Activated CD4-positive, alpha-beta T cell treated with anti-CD3 and anti-CD28 coated beads for 36 hours (primary cell): ENCODE data around the gene FRRS1L. TPM values are rescaled to one million over a fixed set of nuclear protein-coding genes. Genes with fewer than 3 reads are reported as not detected.

Experiments used
- ATAC-seq: fragments of 200-7000 bp; cut with Tn5 transposase; one replicate; pipeline ENCODE4 v1.10.0; 2021; ENCODE audit warnings: mild to moderate bottlenecking, moderate library complexity
- CTCF ChIA-PET: fragments of 350-600 bp; sonication (Branson Sonifier 250); formaldehyde crosslinking; loops from one replicate; lab custom pipeline; 2021; ENCODE audit warnings: antibody characterized with exemption; lab: Charles Lee
- POLR2A ChIA-PET: fragments of 350-600 bp; sonication (Branson Sonifier 250); formaldehyde crosslinking; loops from one replicate; lab custom pipeline; 2021; ENCODE audit warnings: antibody characterized with exemption, inconsistent platforms; lab: Charles Lee
- DNase-seq: peaks from one replicate; pipeline ENCODE4 v3.0.0-alpha.2; 2020
- H3K27ac Mint-ChIP-seq: one replicate; pipeline ENCODE4 v1.8.0; 2021; ENCODE audit warnings: mixed read lengths
- H3K27me3 Mint-ChIP-seq: one replicate; pipeline ENCODE4 v1.8.0; 2021; ENCODE audit warnings: mixed read lengths
- H3K36me3 Mint-ChIP-seq: one replicate; pipeline ENCODE4 v1.8.0; 2021; ENCODE audit warnings: low read depth, mixed read lengths
- H3K4me1 Mint-ChIP-seq: one replicate; pipeline ENCODE4 v1.8.0; 2021; ENCODE audit warnings: mixed read lengths
- H3K4me3 Mint-ChIP-seq: one replicate; pipeline ENCODE4 v1.8.0; 2021; ENCODE audit warnings: mild to moderate bottlenecking, moderate library complexity, mixed read lengths
- H3K9me3 Mint-ChIP-seq: one replicate; pipeline ENCODE4 v1.8.0; 2021; ENCODE audit warnings: low read depth, mixed read lengths
- intact Hi-C, 2 experiments: fragments of 100-400 bp; cut with DNase I in 1 of 2; cut with micrococcal nuclease in 1 of 2; formaldehyde crosslinking; loops; one replicate each; pipeline versions ENCODE4 v1.14.2 to v1.15.1; 2022 to 2024; cut with DNase I, micrococcal nuclease
- total RNA-seq, 2 experiments: library from RNA; stranded (reverse); gene quantifications; one replicate each; pipeline ENCODE4 v1.2.3, GENCODE V29; 2021

The FRRS1L gene
- not detected for total RNA-seq

DNA sequence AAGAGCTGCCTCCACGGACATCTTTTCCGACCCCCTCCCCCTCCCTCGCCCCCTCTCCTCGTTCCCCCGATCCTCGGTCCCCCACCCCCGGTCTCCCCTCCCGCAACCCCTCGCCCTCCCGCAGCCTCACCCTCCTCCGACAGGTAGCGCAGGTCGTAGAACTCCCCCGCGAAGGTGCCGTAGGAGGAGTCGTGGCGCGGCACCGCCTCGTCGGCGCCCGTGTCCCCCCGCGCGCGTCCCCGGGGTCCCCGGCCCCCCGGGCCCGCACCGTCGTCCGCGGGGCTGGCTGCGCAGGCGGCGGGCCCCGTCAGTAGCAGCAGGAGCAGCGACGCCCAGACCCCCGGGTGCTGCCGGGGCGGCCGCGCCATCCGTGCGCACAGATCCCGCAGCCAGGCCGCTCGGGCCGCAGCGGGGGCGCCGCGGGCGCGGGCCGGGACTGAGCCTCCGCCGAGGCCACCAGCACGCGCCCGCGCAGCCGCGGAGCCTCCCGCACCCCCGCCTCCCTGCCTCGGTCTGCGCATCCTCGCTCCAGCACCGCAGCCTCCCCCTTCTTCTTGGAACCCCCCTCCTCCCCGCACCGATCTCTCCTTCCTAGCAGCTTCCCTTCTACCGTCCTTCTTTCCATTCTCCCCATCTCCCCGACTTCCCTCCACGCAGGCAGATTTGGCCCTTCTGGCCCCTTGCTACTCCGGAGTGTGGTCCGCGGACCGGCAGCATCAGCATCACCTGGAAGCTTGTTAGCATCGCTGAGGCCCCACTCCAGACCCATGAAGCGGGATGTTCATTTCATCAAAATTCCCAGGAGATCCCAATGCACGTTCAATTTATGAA lies at the start of gene FRRS1L:
FRRS1L (minus strand) TSS at position 479 of the 831 bp plus-strand sequence; CDS start at position 368, 111 bp downstream.
- peaks cover 2% of the 10 kb centered on the region for H3K9me3 Mint-ChIP-seq
- CTCF ChIA-PET: no interaction called here
- POLR2A ChIA-PET: no interaction called here
- peak; percentile 16 for DNase-seq
- no peaks in the 10 kb centered on the region for H3K36me3 Mint-ChIP-seq
- H3K4me1 Mint-ChIP-seq: peaks cover 7% of the 10 kb centered on the region
- no peak within 1 kb of the TSS for H3K27ac Mint-ChIP-seq
- no peak for ATAC-seq
- intact Hi-C loops: no loop called here
- peaks cover 53% of the 10 kb centered on the region for H3K27me3 Mint-ChIP-seq
- peak within 1 kb of the TSS; percentile 48 for H3K4me3 Mint-ChIP-seq

DNA sequence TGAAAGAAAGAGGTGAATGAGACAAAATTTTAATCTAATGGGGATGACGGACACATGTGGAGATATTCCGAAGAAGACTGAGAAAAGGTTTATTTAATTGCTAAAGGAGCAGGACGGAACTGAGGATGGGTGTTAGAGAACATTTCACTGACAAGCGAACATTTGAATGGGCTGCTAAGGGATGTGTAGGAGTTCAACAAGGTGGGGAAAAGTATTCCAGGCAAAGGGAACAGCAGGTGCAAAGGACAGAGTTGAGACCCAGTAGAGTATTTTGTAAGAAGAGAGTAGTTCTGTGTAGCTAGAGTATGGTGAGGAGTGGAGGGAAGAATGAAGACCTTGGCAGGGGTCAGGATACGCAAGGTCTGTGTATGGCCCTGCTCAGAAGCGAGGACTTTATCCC lies 47.4 kb upstream of the FRRS1L start:
- DNase-seq: no peak
- Mint-ChIP-seq H3K36me3 (no peaks in the 10 kb centered on the region), H3K27me3 (peaks cover 15% of the 10 kb centered on the region), H3K27ac (no peak overlapping the region), H3K9me3 (no peaks in the 10 kb centered on the region), H3K4me1 (no peaks in the 10 kb centered on the region), H3K4me3 (no peak overlapping the region)
- intact Hi-C loops: no loop called here
- ATAC-seq: no peak
- CTCF ChIA-PET: interaction anchor here (0.6 to 1.3 kb wide), 2 partner anchors 31 to 195 kb away, joined by 4 to 7 read pairs; no protein-coding TSS in a partner anchor
- POLR2A ChIA-PET: no interaction called here

- CTCF ChIA-PET: interaction anchor here (0.6 kb wide), 2 partner anchors 18 to 194 kb away, joined by 3 to 4 read pairs; no protein-coding TSS in a partner anchor
- Mint-ChIP-seq H3K9me3 (no peaks in the 10 kb centered on the region), H3K27me3 (peaks cover 14% of the 10 kb centered on the region), H3K27ac (no peak overlapping the region), H3K4me1 (no peaks in the 10 kb centered on the region), H3K36me3 (no peaks in the 10 kb centered on the region), H3K4me3 (no peak overlapping the region)
- DNase-seq (no peak), ATAC-seq (no peak)
- POLR2A ChIA-PET: no interaction called here
- intact Hi-C loops: no loop called here
Measured at GRCh38 chr9:109213285-109214121, 46.5 kb upstream of the FRRS1L start.

DNA sequence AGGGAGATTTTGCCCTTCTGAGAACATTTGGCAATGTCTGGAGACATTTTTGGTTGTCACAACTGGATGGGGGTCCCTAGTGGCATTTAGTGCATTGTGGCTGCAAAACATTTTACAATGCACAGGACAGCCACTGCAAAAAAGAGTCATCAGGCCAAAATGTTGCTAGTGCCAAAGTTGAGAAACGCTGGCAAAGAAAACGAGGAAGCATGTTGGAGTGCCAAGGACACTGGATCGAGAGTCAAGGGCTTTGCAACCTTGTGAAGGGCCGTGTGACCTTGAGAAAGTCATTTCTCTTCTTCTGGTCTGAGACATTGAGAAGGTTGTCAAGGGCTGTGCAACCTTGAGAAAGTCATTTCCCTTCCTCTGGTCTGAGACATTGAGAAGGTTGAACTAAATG lies 45.7 kb upstream of the FRRS1L start:
- ATAC-seq (no peak), DNase-seq (no peak)
- Mint-ChIP-seq H3K9me3 (no peaks in the 10 kb centered on the region), H3K27ac (no peak overlapping the region), H3K27me3 (peaks cover 15% of the 10 kb centered on the region), H3K4me1 (no peaks in the 10 kb centered on the region), H3K36me3 (no peaks in the 10 kb centered on the region), H3K4me3 (no peak overlapping the region)
- ChIA-PET CTCF (no interaction called here), POLR2A (no interaction called here)
- intact Hi-C loops: no loop called here

GRCh38 chr9:109206670-109207069 lies 39.6 kb upstream of the FRRS1L start:
- CTCF ChIA-PET: interaction anchor here (1.1 to 1.3 kb wide), 3 partner anchors 9 to 263 kb away, joined by 3 read pairs; no protein-coding TSS in a partner anchor
- Mint-ChIP-seq H3K4me3 (no peak overlapping the region), H3K4me1 (no peaks in the 10 kb centered on the region), H3K27ac (no peak overlapping the region), H3K27me3 (peaks cover 9% of the 10 kb centered on the region), H3K36me3 (no peaks in the 10 kb centered on the region), H3K9me3 (no peaks in the 10 kb centered on the region)
- DNase-seq (peak; percentile 37), ATAC-seq (no peak)
- POLR2A ChIA-PET: no interaction called here
- intact Hi-C loops: no loop called here

- ChIA-PET POLR2A (no interaction called here), CTCF (interaction anchor here (0.7 to 1.9 kb wide), 5 partner anchors 9 to 470 kb away, joined by 3 to 5 read pairs (median 3); no protein-coding TSS in a partner anchor)
- H3K4me3 Mint-ChIP-seq: no peak overlapping the region
- no peak for DNase-seq
- H3K4me1 Mint-ChIP-seq: no peaks in the 10 kb centered on the region
- no peak overlapping the region for H3K27ac Mint-ChIP-seq
- H3K9me3 Mint-ChIP-seq: no peaks in the 10 kb centered on the region
- ATAC-seq: no peak
- intact Hi-C loops: no loop called here
- no peaks in the 10 kb centered on the region for H3K36me3 Mint-ChIP-seq
- H3K27me3 Mint-ChIP-seq: peaks cover 9% of the 10 kb centered on the region
Measured at GRCh38 chr9:109205526-109205925, 38.5 kb upstream of the FRRS1L start.

GRCh38 chr9:109203761-109204360 lies 36.8 kb upstream of the FRRS1L start:
- CTCF ChIA-PET: interaction anchor here (1.9 kb wide), 1 partner anchor 12 kb away, joined by 4 read pairs; no protein-coding TSS in a partner anchor
- intact Hi-C loops: no loop called here
- POLR2A ChIA-PET: no interaction called here

GRCh38 chr9:109199676-109200075 lies 32.6 kb upstream of the FRRS1L start:
- H3K36me3 Mint-ChIP-seq: no peaks in the 10 kb centered on the region
- H3K4me1 Mint-ChIP-seq: no peaks in the 10 kb centered on the region
- POLR2A ChIA-PET: no interaction called here
- H3K27me3 Mint-ChIP-seq: peaks cover 3% of the 10 kb centered on the region
- H3K9me3 Mint-ChIP-seq: no peaks in the 10 kb centered on the region
- DNase-seq: no peak
- no peak overlapping the region for H3K27ac Mint-ChIP-seq
- intact Hi-C loops: no loop called here
- no peak for ATAC-seq
- H3K4me3 Mint-ChIP-seq: no peak overlapping the region
- CTCF ChIA-PET: interaction anchor here (0.6 to 1.0 kb wide), 2 partner anchors 10 to 152 kb away, joined by 3 read pairs; no protein-coding TSS in a partner anchor

More at GRCh38 chr9:109203761-109204360, 36.8 kb upstream of the FRRS1L start:
- H3K27ac Mint-ChIP-seq: no peak overlapping the region
- H3K27me3 Mint-ChIP-seq: peaks cover 10% of the 10 kb centered on the region
- H3K9me3 Mint-ChIP-seq: no peaks in the 10 kb centered on the region
- no peak overlapping the region for H3K4me3 Mint-ChIP-seq
- DNase-seq: no peak
- H3K36me3 Mint-ChIP-seq: no peaks in the 10 kb centered on the region
- ATAC-seq: no peak
- H3K4me1 Mint-ChIP-seq: no peaks in the 10 kb centered on the region

GRCh38 chr9:109198736-109199382 lies 31.8 kb upstream of the FRRS1L start:
- no peak overlapping the region for H3K27ac Mint-ChIP-seq
- H3K4me3 Mint-ChIP-seq: no peak overlapping the region
- POLR2A ChIA-PET: no interaction called here
- H3K27me3 Mint-ChIP-seq: peaks cover 3% of the 10 kb centered on the region
- no peaks in the 10 kb centered on the region for H3K36me3 Mint-ChIP-seq
- ATAC-seq (peak; percentile 65), DNase-seq (no peak)
- intact Hi-C loops: no loop called here
- no peaks in the 10 kb centered on the region for H3K4me1 Mint-ChIP-seq
- H3K9me3 Mint-ChIP-seq: no peaks in the 10 kb centered on the region
- CTCF ChIA-PET: interaction anchor here (0.6 to 1.0 kb wide), 4 partner anchors 11 to 307 kb away, joined by 3 read pairs; no protein-coding TSS in a partner anchor

GRCh38 chr9:109193974-109194556 lies 27.0 kb upstream of the FRRS1L start:
- Mint-ChIP-seq H3K4me3 (no peak overlapping the region), H3K27ac (no peak overlapping the region), H3K9me3 (no peaks in the 10 kb centered on the region), H3K27me3 (peaks cover 2% of the 10 kb centered on the region), H3K4me1 (no peaks in the 10 kb centered on the region), H3K36me3 (no peaks in the 10 kb centered on the region)
- intact Hi-C loops: no loop called here
- ATAC-seq (no peak), DNase-seq (no peak)
- CTCF ChIA-PET: interaction anchor here (0.5 kb wide), 1 partner anchor 277 kb away, joined by 3 read pairs; no protein-coding TSS in a partner anchor
- POLR2A ChIA-PET: no interaction called here
